Sigmoid colon (tissue), 4 donors: ENCODE results near the gene VPS37B.

Experiments used
- CTCF ChIP-seq, 4 experiments: fragments of 450-650 bp in 3 of 4; fragments of 200-600 bp in 1 of 4; IDR thresholded peaks; one replicate each; pipeline ENCODE4 v1.5.1; 2016 to 2019; ENCODE audit warnings: antibody characterized with exemption in 4 of 4, mild to moderate bottlenecking in 3 of 4, moderate library complexity in 2 of 4
- EP300 ChIP-seq, 4 donors: sonication (generic); formaldehyde crosslinking; IDR thresholded peaks; one replicate each; pipeline ENCODE4 v1.6.1; 2017; ENCODE audit warnings: antibody characterized with exemption in 4 of 4
- POLR2A ChIP-seq, 2 donors: fragments of 450-650 bp; IDR thresholded peaks; one replicate each; pipeline ENCODE4 v1.6.1; 2016; ENCODE audit warnings: antibody characterized with exemption in 2 of 2, mild to moderate bottlenecking in 2 of 2, moderate library complexity in 2 of 2
- POLR2AphosphoS5 ChIP-seq, 4 donors: sonication (generic); formaldehyde crosslinking; IDR thresholded peaks; one replicate each; pipeline ENCODE4 v1.6.1; 2017; ENCODE audit warnings: antibody characterized with exemption in 4 of 4

GRCh38 chr12:122942637-122943036 is 46.7 kb upstream of the VPS37B start:
- TF ChIP-seq POLR2A (IDR thresholded peaks at IDR 0.05) = no peak
- TF ChIP-seq CTCF (IDR thresholded peaks at IDR 0.05) = no peak
- no peak for TF ChIP-seq POLR2AphosphoS5 (IDR thresholded peaks at IDR 0.05)
- TF ChIP-seq EP300 (IDR thresholded peaks at IDR 0.05) = no peak
